Adrenal gland (tissue), 12 donors: ENCODE data around the gene CDHR3. TPM values are rescaled to one million over a fixed set of nuclear protein-coding genes. Genes with fewer than 3 reads are reported as not detected.

ENCODE experiments used
- DNase-seq, 7 donors: peaks; one replicate each; pipeline ENCODE4 v3.0.0-alpha.2; 2019 to 2020
- H3K27ac ChIP-seq, 5 donors: fragments of 200-600 bp; sonication (generic) in 4 of 5; 1 replicate in 3 of 5; 2 replicates in 2 of 5; pipeline versions ENCODE4 v1.5.1 to v1.8.0; 2016 to 2020; ENCODE audit warnings: mild to moderate bottlenecking in 1 of 5
- H3K27me3 ChIP-seq: fragments of 200-600 bp; 2 replicates; pipeline ENCODE4 v1.8.0; 2021
- H3K36me3 ChIP-seq, 2 donors: fragments of 200-600 bp; replicated peaks in 1 of 2; 1 replicate in 1 of 2; 2 replicates in 1 of 2; pipeline versions ENCODE4 v1.5.1 to v1.8.0; 2018 to 2022
- H3K4me1 ChIP-seq, 2 donors: fragments of 200-600 bp; replicated peaks in 1 of 2; 1 replicate in 1 of 2; 2 replicates in 1 of 2; pipeline versions ENCODE4 v1.5.1 to v1.8.0; 2018 to 2021
- H3K4me3 ChIP-seq, 4 donors: fragments of 200-600 bp; sonication (generic) in 3 of 4; one replicate each; pipeline ENCODE4 v1.5.1; 2016 to 2018
- H3K9me3 ChIP-seq, 3 donors: fragments of 200-600 bp; sonication (generic) in 1 of 3; replicated peaks in 1 of 3; 1 replicate in 2 of 3; 2 replicates in 1 of 3; pipeline versions ENCODE4 v1.5.1 to v1.8.0; 2016 to 2021
- POLR2A ChIP-seq, 2 donors: fragments of 450-650 bp; IDR thresholded peaks; one replicate each; pipeline ENCODE4 v1.6.1; 2017; ENCODE audit warnings: antibody characterized with exemption in 2 of 2, mild to moderate bottlenecking in 2 of 2, moderate library complexity in 1 of 2
- whole genome bisulfite sequencing, 4 donors: extraction: QIAGEN DNeasy Blood & Tissue Kit in 2 of 4; methylation state at CpG; one replicate each; pipeline versions ENCODE4 v1.1.5 to v1.1.7; 2013 to 2017; 5-methylcytosine and 5-hydroxymethylcytosine counted together
- intact Hi-C, 2 donors: fragments of 100-400 bp; cut with DNase I; formaldehyde crosslinking; loops; one replicate each; pipeline versions ENCODE4 v1.14.1 to v1.15.0; 2022 to 2023
- polyA plus RNA-seq, 3 donors: library from polyadenylated mRNA; stranded (reverse); fragments of 200-250 nt in 2 of 3; fragments of 350-450 nt in 1 of 3; fragmentation: Illumina TruSeq in 1 of 3; extraction: RNeasy Lipid Tissue Mini Kit (QIAGEN cat#74804) in 1 of 3; gene quantifications; one replicate each; pipeline ENCODE4 v1.2.3, GENCODE V29; 2013 to 2014
- total RNA-seq, 9 donors: library from RNA; depleted of rRNA in 4 of 9; stranded (reverse); fragments of >200 nt in 4 of 9; fragments of 120-200 nt in 1 of 9; fragmentation: NEBNext Ultra II Directional in 1 of 9; extraction: Animal tissue kit (Norgen Biotek cat#: 25700) in 1 of 9; gene quantifications; one replicate each; pipeline versions ENCODE4 v1.1.0 to v1.2.4, GENCODE V29; 2013 to 2023
- TF ChIP-seq, protein P1 (sequence below), 6 experiments: fragments of 450-650 bp in 4 of 6; fragments of 200-600 bp in 2 of 6; sonication (generic) in 1 of 6; IDR thresholded peaks; 1 replicate in 5 of 6; 2 replicates in 1 of 6; pipeline versions ENCODE4 v1.5.1 to v1.8.0; 2016 to 2021; ENCODE audit warnings: antibody characterized with exemption in 6 of 6, mild to moderate bottlenecking in 2 of 6, moderate library complexity in 1 of 6
- donor health status: healthy with polysubstance abuse.
- donor health status: Bipolar disorder and iron deficiency.
- donor health status: DM: yes; HTN: yes; CAD: no.
- donor health status: DM: no; HTN: no; CAD: no.
- donor health status: DM: no; HTN: no; CAD: no.
- donor health status: DM: yes; HTN: yes; CAD: no.

CDHR3 gene
- total and polyA plus RNA-seq, 12 donors = 0.66 to 5.0 (median 2.3) TPM

DNA sequence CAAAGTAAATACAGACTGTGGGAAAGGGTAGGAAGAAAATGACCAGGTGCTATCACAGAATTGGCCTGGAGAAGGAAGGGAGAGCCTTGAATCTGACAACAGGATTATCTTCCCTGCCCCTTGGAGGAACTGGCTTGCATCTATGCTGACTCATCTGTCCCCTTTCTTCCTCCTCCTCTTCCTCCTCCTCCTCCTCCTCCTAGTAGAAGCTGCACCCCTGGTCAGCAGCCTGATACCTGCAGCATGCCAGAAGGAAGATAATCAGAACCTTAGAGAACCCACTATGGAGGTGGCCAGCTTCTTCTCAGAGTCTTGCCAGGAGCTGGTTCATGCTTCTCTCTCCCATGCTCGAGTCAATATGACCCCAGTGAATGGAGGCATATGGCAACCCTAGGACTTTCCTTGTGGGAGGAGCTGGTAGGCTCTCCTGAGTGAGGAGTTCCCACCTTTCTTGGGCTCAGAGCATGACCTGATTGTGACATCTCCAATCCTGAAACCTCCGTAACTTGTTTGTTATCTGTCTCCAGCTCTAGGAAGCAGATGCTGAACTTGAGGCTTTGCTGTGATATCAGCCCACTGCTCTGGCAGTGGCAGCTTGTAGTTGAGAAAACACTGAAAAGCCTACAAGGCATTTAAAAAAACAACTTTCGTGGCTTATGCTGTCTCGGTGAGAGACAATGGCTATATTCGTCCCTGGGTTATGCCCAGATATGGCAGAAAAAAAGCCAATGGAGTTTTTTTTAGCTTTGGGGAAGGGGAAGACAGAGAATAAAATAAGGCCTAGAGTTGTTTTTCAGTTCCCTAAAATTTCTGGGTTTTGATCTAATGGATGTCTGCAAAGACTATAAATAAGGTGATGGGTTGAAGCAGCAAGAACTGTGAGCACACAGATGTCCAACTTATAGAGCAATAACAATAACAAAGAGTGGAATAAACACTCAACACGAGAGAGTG is 60.6 kb downstream of the CDHR3 start:
- DNase-seq = no peak

DNA sequence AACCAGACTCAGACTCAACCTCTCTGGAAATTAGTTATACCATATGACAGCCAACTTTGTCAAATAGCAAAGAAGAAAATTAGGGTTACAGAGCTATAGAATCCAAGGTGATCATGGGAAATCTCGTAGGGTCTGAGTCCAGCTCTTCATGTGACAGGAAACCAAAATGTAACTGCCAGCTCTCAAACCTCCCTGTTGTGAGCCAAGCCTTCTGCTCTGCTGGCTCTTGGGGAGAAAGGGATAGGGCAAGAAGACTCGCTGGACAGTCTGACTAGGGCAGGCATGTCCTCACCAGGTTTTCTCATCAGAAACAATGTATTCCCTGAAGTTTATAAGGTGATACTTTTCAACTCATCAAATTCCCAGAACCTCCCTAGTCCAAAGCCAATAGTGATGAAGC is 63.0 kb downstream of the CDHR3 start:
- DNase-seq = no peak
- H3K4me1 ChIP-seq = no peaks in the 10 kb centered on the region
- H3K36me3 ChIP-seq = no peaks in the 10 kb centered on the region
- 78 to 81% (median 79%) methylated on average over 2 of the region's 2 CpGs for WGBS, 4 donors
- no peaks in the 10 kb centered on the region for H3K27me3 ChIP-seq
- no peaks in the 10 kb centered on the region for H3K9me3 ChIP-seq
- no peak overlapping the region for H3K27ac ChIP-seq
- no peak overlapping the region for H3K4me3 ChIP-seq
- intact Hi-C loops = no loop called here
- TF ChIP-seq POLR2A (IDR thresholded peaks at IDR 0.05) = no peak
- TF ChIP-seq, protein P1, sequence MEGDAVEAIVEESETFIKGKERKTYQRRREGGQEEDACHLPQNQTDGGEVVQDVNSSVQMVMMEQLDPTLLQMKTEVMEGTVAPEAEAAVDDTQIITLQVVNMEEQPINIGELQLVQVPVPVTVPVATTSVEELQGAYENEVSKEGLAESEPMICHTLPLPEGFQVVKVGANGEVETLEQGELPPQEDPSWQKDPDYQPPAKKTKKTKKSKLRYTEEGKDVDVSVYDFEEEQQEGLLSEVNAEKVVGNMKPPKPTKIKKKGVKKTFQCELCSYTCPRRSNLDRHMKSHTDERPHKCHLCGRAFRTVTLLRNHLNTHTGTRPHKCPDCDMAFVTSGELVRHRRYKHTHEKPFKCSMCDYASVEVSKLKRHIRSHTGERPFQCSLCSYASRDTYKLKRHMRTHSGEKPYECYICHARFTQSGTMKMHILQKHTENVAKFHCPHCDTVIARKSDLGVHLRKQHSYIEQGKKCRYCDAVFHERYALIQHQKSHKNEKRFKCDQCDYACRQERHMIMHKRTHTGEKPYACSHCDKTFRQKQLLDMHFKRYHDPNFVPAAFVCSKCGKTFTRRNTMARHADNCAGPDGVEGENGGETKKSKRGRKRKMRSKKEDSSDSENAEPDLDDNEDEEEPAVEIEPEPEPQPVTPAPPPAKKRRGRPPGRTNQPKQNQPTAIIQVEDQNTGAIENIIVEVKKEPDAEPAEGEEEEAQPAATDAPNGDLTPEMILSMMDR (IDR thresholded peaks at IDR 0.05) = no peak

More for the DNA sequence above, 60.6 kb downstream of the CDHR3 start:
- intact Hi-C loops = no loop called here
- Histone ChIP-seq H3K36me3 (no peaks in the 10 kb centered on the region), H3K4me1 (no peaks in the 10 kb centered on the region), H3K27ac (no peak overlapping the region), H3K27me3 (no peaks in the 10 kb centered on the region), H3K4me3 (no peak overlapping the region), H3K9me3 (no peaks in the 10 kb centered on the region)
- TF ChIP-seq, protein P1 (IDR thresholded peaks at IDR 0.05) = no peak
- no peak for TF ChIP-seq POLR2A (IDR thresholded peaks at IDR 0.05)
- 65 to 84% (median 76%) methylated on average over 6 of the region's 6 CpGs for WGBS, 4 donors

DNA sequence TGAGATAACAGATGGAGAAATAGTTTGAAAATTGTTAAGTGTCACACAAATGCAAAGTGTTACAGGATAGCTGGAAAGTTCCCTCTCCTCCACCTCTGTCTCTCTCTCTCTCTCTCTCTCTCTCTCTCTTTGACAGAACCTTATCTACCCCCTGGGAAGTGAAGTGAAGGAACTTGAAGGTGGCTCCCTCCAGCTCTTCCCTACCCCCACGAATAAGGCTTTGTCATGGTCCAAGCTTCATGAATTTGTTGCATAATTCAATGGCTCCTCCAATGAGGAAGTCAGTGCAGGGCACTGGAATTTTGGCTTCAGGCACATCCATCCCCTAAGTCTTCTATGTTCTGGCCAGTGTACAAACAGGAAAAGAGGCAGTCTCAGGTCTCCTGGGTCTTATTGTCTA is 66.4 kb downstream of the CDHR3 start:
- Histone ChIP-seq H3K4me3 (no peak overlapping the region), H3K27ac (no peak overlapping the region)

DNA sequence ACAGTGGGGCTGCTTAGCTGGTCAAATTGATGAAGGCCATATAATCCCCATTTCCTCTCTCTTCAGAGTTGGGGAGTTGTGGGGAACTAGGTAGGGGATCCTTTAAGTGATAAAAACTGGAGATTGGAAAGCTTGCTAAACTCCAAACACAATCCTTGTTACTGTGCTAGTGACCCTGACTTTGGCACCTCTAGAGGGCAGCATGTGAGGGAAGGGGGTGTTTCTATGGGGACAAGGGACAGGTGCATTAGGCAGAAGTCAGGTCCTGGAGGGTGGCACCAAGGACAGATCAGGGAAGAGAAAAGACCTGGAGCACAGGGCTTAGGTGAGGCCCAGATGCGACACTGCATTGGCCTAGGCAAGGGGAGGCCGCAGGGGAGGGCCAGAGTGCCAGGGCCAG is 66.9 kb downstream of the CDHR3 start:
- no peak overlapping the region for H3K27ac ChIP-seq
- no peak overlapping the region for H3K4me3 ChIP-seq
- intact Hi-C loops = no loop called here
- H3K36me3 ChIP-seq = no peaks in the 10 kb centered on the region
- H3K9me3 ChIP-seq = no peaks in the 10 kb centered on the region
- H3K27me3 ChIP-seq = no peaks in the 10 kb centered on the region
- no peaks in the 10 kb centered on the region for H3K4me1 ChIP-seq
- TF ChIP-seq, protein P1 (IDR thresholded peaks at IDR 0.05) = no peak
- no peak for TF ChIP-seq POLR2A (IDR thresholded peaks at IDR 0.05)
- 85 to 100% (median 96%) methylated on average over 2 of the region's 2 CpGs for WGBS, 4 donors
- DNase-seq = no peak

More for the DNA sequence above, 66.4 kb downstream of the CDHR3 start:
- TF ChIP-seq POLR2A (IDR thresholded peaks at IDR 0.05) = no peak
- TF ChIP-seq, protein P1 (IDR thresholded peaks at IDR 0.05) = no peak
- Histone ChIP-seq H3K9me3 (no peaks in the 10 kb centered on the region), H3K36me3 (no peaks in the 10 kb centered on the region), H3K4me1 (no peaks in the 10 kb centered on the region), H3K27me3 (no peaks in the 10 kb centered on the region)
- 38 to 73% (median 61%) methylated on average over 1 of the region's 1 CpG for WGBS, 4 donors
- intact Hi-C loops = no loop called here
- DNase-seq = no peak
